Nephron (organoid): Measurements from ENCODE around the gene DENND1A.

ENCODE experiments used
- H3K27ac Mint-ChIP-seq, 3 experiments: 2 replicates each; pipeline ENCODE4 v1.8.0; 2020; ENCODE audit warnings: mixed read lengths in 3 of 3, mild to moderate bottlenecking in 2 of 3, moderate library complexity in 1 of 3
- H3K27me3 Mint-ChIP-seq: 2 replicates; pipeline ENCODE4 v1.8.0; 2021; ENCODE audit warnings: low read depth, mild to moderate bottlenecking, moderate library complexity, mixed read lengths
- H3K36me3 Mint-ChIP-seq: 2 replicates; pipeline ENCODE4 v1.8.0; 2020; ENCODE audit warnings: low read depth, mixed read lengths
- H3K4me1 Mint-ChIP-seq: 2 replicates; pipeline ENCODE4 v1.8.0; 2020; ENCODE audit warnings: mixed read lengths
- H3K4me3 Mint-ChIP-seq, 3 experiments: 2 replicates each; pipeline ENCODE4 v1.8.0; 2020; ENCODE audit warnings: mild to moderate bottlenecking in 3 of 3, mixed read lengths in 3 of 3, moderate library complexity in 2 of 3
- H3K9me3 Mint-ChIP-seq: 2 replicates; pipeline ENCODE4 v1.8.0; 2020; ENCODE audit warnings: mixed read lengths
- CTCF ChIP-seq, 3 experiments: fragments of 200-600 bp; sonication (generic); IDR thresholded peaks; one replicate each; pipeline ENCODE4 v1.5.0; 2021; ENCODE audit warnings: antibody characterized with exemption in 3 of 3; ENCODE audit not compliant: unreplicated experiment in 3 of 3

The DENND1A gene

GRCh38 chr9:123725389-123725788, 204.5 kb downstream of the DENND1A start:
- Mint-ChIP-seq H3K27ac (no peak overlapping the region), H3K4me3 (no peak overlapping the region), H3K36me3 (peaks cover 60% of the 10 kb centered on the region), H3K4me1 (no peaks in the 10 kb centered on the region), H3K9me3 (peaks cover 56% of the 10 kb centered on the region), H3K27me3 (no peaks in the 10 kb centered on the region)
- no peak for TF ChIP-seq CTCF (IDR thresholded peaks at IDR 0.05; ENCODE audit: unreplicated experiment in 3 of 3)

GRCh38 chr9:123724211-123724796, 205.6 kb downstream of the DENND1A start:
- peak in 1 of 3 experiments; percentile 15 for TF ChIP-seq CTCF (IDR thresholded peaks at IDR 0.05; ENCODE audit: unreplicated experiment in 3 of 3)
- Mint-ChIP-seq H3K9me3 (peaks cover 52% of the 10 kb centered on the region), H3K36me3 (peaks cover 56% of the 10 kb centered on the region), H3K4me3 (no peak overlapping the region), H3K27ac (no peak overlapping the region), H3K27me3 (no peaks in the 10 kb centered on the region), H3K4me1 (no peaks in the 10 kb centered on the region)

GRCh38 chr9:123723135-123723875, 206.6 kb downstream of the DENND1A start:
- Mint-ChIP-seq H3K4me1 (no peaks in the 10 kb centered on the region), H3K4me3 (no peak overlapping the region), H3K27ac (no peak overlapping the region), H3K36me3 (peaks cover 47% of the 10 kb centered on the region), H3K9me3 (peaks cover 42% of the 10 kb centered on the region), H3K27me3 (no peaks in the 10 kb centered on the region)
- TF ChIP-seq CTCF (IDR thresholded peaks at IDR 0.05; ENCODE audit: unreplicated experiment in 3 of 3) = no peak

GRCh38 chr9:123722378-123722777, 207.5 kb downstream of the DENND1A start:
- H3K4me3 Mint-ChIP-seq = no peak overlapping the region
- peaks cover 47% of the 10 kb centered on the region for H3K36me3 Mint-ChIP-seq

GRCh38 chr9:123718188-123718587, 211.7 kb downstream of the DENND1A start:
- no peak for TF ChIP-seq CTCF (IDR thresholded peaks at IDR 0.05; ENCODE audit: unreplicated experiment in 3 of 3)
- Mint-ChIP-seq H3K4me1 (peaks cover 11% of the 10 kb centered on the region), H3K9me3 (peaks cover 25% of the 10 kb centered on the region), H3K27me3 (no peaks in the 10 kb centered on the region), H3K36me3 (peaks cover 31% of the 10 kb centered on the region), H3K4me3 (no peak overlapping the region), H3K27ac (peak overlapping the region in 1 of 3 experiments; percentile 76)

More at GRCh38 chr9:123722378-123722777, 207.5 kb downstream of the DENND1A start:
- no peaks in the 10 kb centered on the region for H3K4me1 Mint-ChIP-seq
- no peaks in the 10 kb centered on the region for H3K27me3 Mint-ChIP-seq
- no peak overlapping the region for H3K27ac Mint-ChIP-seq
- TF ChIP-seq CTCF (IDR thresholded peaks at IDR 0.05; ENCODE audit: unreplicated experiment in 3 of 3) = no peak
- peaks cover 39% of the 10 kb centered on the region for H3K9me3 Mint-ChIP-seq
